HG03095 (cell line): ENCODE measurements around the gene PKIG.
"Not testable (repeated sequence)": the region's sequence is repeated elsewhere in the genome, so short reads cannot be mapped to it uniquely, and the experiment has no call there.

Experiments
- ATAC-seq: cut with Tn5 transposase; IDR thresholded peaks from one replicate; pipeline ENCODE4 v1.9.1; 2021; ENCODE audit warnings: moderate library complexity; ENCODE audit not compliant: unreplicated experiment

Gene PKIG

DNA sequence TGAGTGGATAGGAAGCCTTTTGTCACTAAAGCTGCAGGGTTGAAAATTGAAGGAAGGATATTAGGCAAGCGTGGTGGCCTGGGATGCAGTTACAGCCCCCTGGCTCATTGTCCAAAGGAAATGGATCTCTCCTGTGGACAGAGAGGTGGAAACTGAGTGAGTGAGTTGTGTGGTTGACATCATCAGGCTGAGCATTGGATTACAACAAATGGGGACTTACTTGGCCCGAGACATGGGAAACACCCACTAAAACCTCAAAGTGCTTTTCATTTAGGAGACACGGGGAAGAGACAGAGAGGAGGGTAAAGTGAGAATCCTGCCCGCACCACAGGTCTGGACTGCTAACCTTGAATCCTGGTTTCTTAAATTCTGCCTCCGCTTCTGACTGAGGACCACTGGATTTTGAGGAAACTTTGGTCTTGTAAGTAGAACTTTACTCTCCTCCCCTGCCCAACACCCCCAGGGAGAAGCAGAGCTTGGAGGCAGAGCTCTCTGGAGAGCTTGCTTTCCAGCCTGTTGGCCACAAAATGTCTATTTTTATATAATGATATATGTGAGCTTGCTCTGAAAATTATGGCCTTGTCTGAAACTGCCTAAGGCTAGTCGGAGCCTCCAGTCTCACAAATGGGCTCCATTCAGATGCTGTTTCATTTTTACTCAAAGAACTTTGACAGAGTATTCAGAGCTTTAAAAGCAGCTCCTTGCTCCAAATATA lies at the start of gene PKIG:
PKIG (plus strand) TSS at position 269 of the 715 bp plus-strand sequence. CDS start 31,978 bp downstream, outside the sequence.
- no peak for ATAC-seq

DNA sequence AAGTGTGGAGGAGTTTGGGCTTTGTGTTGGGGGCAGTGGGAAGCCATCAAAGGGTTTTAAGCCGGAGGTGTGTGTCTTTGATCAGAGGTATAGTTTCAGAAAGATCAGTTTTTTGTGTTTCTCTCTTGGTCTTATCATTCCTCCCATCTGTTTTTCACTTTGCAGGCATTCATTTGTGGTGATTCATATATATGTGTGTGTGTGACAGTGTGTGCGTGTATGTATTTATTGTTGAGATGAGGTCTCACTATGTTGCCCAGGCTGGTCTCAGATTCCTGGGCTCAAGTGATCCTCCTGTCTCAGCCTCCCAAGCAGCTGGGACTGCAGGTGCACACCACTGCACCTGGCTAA lies 49.4 kb upstream of the PKIG start:
- ATAC-seq: no peak

DNA sequence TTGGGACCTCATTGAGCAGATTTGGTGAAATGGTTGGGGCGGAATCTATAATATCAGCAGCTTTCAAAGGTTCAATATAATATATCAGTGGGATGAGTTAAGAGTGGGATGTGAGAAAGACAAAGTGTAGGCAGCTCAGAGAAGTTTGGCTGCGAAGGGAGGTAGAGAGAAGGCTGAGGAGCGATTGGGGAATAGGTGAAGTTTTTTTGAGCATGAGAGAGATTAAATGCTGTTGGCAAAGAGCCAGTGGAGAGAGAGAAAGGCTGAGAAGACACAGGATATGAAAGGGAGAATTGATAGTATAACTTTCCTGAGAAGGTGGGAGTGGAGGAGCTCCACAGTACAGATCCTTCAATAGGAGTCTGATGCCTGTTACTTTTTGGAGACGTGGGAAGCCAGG lies 48.5 kb upstream of the PKIG start:
- no peak for ATAC-seq

DNA sequence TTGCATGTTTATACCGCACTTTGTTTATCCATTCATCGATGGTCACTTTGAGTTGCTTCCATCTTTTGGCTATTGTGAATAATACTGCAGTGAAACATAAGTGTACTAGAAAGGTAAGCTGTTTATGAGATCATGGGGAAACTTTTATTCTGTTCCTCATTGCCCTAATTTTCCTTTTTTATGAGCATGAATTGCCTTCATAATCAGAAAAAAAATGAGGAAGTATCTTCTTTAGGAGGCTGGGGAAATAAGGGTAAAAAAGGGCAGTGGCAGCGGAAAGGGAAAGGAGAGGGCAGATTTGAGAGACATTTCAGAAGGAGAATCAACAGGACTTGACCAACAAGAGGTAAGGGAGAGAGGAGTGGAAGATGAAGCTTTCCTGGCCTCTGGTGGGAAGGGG lies 46.2 kb upstream of the PKIG start:
- no peak for ATAC-seq

DNA sequence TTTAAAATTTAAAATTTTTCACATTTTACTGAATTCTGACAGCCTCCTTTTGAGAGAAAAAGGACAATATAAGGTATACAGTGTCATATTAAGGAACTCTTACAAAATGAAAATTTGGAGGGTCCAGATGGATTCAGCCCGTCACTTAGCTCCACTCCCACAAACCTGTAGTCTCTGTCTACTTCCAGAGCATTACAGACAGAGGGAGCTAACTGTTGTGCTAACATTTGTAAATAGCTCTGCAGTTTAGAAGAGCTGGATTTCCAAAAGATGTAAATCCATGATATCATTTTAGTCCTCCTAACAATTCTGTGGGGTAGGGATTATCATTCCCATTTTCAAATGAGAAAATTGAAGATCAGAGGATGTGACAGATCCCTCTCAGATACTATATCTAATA lies 44.4 kb upstream of the PKIG start:
- ATAC-seq: no peak

DNA sequence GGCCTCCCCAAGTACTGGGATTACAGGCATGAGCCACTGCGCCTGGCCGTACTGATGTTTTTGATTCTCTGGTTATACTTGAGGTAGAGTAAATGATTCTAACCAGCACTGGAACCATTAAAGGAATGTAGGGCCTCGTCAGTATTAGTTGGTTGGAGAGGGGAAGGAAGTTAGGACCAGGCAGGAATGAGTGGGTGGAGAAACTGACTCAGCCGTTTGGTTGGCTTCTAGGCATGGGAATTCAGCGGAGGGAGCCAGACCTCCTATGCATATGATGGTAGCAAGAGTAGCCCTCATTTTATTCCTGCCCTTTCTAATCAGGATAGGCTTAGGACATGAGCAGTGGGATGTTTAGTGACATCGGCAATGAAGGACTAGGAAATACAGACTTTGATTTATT lies 41.5 kb upstream of the PKIG start:
- no peak for ATAC-seq

DNA sequence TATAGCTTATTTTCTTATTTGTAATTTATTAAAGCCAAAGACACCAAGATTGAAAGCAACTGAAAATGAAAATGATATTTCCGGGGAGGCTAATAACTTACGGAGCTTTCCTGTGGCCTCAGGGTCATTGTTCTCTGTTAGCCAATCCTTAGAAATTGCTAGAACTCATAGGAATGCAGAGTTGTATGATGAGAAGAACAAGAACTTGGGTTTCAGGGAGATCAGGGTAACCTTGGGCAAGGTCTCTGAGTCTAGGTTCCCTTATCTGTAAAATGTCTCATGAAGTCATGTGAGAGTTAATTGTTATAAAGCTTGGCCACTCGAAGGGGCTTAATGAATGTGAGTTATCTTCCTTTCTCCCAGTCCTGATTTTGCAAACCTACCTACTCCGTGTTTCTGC lies 40.4 kb upstream of the PKIG start:
- ATAC-seq: no peak

DNA sequence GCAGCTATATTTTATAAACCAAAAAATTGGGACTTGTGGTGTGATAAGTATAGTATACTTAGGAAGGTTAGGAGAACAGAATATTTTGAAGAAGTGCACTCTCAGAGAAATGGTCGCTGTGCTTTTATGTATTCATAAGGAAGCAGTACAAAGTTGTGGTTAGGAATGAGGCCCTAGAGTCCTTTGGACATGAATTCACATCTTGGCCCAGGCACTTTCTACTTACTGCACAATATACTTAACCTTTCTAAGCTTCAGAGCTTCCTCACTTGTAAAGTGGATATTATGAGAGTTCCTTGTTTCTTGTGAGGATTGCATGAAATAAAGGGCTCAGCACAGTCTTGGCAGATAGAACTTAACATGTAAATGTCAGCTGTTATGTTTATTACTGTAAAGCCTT lies 39.5 kb upstream of the PKIG start:
- no peak for ATAC-seq

DNA sequence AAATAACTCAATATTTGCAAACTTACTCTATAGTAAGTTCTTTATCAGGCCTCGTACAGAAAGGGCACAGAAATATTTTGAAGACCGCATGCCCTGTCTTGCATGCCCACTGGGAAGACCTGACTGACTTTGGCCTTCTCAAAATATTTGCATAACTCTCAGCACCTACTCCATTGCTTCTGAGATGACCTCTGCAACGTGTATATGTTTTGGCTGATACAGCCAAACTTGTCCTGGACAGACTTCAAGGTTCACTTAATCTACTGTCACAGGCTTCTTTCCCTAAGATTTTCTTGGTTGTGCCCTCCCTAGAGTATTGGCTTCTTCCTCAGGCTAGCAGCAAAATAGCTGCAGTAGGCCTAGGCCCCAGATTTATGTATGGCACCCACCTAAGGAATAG lies 39.0 kb upstream of the PKIG start:
- ATAC-seq: no peak

DNA sequence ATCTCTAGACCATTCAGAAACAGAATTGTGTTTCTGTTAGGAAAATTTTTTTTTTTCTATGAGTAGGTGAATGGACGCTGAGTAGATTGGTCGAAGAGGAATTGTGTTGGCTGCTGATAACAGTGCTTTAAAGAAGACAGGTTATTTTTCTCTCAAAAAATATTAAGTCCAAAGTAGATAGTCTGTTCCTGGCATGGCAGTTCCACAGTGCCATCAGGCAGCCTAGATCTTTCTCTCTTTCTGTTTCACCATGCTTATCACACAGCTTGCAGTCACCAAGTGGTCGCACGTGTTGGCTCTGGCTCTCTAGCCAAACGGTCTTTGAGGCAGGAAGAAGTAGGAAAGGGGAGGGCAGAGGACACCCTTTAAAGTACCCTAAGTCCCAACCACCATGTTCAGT lies 38.1 kb upstream of the PKIG start:
- ATAC-seq: no peak

DNA sequence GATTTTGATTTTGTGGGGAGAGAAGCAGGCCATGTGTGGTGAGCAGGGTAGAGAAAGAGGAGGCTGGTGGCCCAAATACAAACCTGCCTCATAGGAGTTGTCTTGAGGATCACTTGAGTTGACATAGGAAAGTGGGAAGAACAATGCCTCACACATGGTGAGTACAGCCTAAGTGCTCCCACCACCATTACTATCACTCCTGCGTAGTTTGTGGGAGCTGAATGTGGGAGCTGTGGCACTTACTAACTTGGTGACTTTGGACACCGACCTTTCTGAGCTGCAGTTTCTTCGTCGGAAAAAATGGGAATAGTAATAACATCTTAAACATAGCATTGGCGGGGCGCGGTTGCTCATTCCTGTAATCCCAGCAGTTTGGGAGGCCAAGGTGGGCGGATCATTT lies 35.0 kb upstream of the PKIG start:
- no peak for ATAC-seq

DNA sequence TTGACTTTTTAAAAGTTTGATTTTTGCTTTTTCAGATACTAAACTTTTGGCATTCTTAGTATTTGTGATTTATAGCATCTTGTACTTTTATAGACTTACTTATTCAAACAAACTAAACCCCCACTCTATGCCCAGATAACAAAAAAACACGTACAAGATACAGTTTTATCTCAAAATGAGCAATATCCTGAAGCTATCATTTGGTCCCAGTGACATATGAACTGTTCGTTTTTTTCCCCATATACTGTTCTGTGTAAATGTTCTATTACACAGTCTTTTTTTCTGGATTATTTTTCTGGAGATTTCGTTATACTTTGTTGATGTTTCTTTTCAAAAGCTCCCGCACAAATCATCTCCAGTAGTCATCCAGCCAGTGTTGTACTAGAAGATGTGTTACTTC lies 33.3 kb upstream of the PKIG start:
- no peak for ATAC-seq

DNA sequence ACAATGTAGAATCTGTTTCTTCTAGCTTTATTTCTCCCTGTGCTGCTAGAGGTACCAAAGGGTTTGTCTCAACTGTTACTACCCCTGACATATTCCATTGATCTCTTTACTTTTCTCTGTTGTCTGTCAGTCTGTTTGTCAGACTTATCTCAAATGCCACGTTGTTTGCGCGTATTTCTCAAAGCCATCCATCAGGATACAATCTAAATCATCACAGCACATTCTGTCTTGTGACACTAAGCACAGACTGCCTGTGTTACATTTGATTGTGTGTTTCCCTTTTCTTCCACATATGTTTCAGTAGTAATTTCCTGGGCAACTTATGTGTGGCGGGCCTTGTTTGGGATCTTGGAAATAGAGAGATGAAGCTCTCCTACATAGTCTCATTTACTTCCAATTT lies 30.3 kb upstream of the PKIG start:
- no peak for ATAC-seq

DNA sequence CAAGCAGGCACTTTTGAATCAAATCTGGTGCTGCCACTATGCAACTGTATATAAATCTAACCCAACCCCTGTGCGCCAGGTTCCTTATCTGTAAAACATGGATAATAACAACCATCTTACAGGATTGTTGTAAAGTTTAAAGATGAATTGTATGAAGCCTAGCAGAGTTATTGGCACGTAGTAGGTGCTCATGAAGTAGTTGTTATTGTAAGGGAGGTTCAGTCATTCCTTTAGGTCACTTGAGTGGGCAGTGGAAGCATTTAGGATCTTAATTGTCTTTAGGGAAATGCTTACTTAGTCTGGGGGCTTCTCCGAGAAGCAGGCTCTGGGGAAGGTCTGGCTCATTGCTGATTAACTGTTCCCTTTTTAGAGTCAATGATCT lies 29.8 kb upstream of the PKIG start:
- ATAC-seq: no peak

DNA sequence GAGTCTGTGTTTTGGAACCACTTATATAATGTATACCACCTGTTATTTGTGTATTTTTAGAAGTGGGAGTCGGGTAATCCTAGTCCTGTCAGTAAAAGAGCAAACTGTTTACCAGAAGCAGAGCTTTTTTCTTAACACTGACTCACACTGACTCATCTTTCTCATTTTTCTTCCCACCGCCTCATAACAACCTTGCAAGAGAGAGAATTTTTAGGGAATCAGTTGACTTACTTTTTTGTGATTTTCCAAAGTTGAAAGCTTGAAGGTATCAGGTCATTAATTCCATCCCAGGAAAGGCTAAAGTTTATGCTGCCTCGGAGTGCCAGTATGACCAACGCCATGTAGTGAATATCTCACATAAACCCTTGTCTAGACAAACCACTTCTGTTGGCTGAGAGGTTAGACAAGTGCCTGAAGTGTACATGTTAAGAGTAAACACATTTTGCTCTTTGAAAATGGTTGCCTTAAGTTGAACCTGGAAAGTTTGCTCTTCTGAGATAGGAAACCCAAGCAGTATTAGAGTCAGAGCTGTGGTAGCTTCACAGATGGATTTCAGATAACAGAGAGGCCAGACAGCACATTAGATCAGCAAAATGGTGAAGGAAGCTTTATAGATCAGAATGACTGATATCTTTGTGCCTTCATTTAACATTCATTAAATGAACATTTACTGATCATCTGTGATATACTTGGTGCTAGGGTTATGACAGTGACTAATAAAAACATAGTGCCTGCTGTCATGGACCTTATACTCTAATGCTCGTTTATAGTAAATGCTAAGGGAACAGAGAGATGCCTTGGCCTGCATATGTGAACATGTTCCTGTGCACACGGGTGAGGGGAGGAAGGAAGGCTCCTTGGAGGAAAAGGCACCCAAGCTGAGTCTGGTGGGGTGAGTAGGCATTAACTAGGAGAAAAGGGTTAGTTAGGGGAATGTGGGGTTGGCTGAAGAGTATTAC lies 29.1 kb upstream of the PKIG start:
- ATAC-seq: no peak

DNA sequence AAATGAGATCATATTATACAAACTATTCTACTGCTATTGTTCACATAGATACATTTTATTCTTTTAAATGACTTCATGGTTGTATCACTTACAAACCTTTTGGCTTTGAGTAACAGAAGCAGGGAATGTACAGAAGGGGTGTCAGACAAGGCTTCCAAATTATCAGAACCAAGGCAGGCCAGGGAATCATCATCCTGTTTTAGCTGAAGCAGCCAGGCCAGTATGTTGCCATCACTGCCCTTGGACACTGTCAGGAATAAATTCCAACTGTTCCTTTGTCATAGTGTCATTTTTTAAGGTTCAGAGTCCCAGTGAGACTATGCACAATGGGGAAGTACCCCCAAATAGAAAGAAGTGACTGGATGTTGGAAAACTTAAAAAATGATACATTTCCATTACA lies 23.1 kb upstream of the PKIG start:
- no peak for ATAC-seq

DNA sequence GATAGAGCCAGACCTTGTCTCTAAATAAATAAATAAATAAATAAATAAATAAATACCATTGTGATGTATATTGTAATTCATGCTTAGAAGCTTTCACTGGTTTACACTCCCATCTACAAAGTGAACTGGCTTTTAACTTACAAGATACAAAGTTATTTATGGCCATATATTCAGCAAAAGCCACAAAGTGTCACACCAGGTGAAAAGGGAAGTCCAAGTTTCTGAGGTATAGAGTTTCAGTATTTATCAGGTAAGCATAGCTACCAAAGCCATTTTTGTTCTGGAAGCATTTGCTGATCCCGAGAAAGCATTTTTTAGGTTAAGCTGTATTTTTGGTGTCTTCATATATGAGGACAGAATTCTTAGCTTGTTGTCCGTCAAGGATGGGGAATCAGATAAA lies 22.1 kb upstream of the PKIG start:
- no peak for ATAC-seq

DNA sequence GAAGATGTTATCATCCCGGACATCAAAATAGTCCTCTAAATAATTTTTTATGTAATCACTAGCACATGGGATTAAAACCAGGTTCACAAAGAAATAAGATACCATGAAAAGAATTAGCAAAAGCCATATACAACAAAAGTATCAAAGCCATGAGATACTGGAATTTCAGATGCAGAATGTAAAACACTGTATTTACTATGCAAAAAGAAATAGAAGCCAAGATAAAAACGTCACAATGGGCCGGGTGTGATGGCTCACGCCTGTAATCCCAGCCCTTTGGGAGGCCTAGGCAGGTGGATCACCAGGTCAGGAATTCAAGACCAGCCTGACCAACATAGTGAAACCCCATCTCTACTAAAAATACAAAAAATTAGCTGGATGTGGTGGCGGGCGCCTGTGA lies 21.6 kb upstream of the PKIG start:
- ATAC-seq: not testable (repeated sequence)

DNA sequence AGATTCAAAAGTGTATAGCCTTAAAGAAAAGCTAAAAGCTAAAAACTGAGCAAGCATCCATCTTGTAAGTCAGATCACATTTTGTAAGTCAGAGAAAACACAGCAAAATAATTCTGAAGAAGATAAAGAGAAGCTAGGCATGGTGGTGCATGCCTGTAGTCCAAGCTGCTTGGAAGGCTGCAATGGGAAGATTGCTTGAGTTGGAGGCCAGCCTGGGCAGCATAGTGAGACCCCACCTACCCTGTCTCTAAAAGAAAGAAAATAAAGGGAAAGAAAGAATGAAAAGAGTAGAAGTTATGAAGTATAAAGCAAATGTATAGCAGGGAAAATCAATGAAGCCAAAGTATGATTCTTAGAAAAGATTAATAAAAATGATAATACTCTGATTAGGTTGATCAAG lies 20.5 kb upstream of the PKIG start:
- no peak for ATAC-seq

DNA sequence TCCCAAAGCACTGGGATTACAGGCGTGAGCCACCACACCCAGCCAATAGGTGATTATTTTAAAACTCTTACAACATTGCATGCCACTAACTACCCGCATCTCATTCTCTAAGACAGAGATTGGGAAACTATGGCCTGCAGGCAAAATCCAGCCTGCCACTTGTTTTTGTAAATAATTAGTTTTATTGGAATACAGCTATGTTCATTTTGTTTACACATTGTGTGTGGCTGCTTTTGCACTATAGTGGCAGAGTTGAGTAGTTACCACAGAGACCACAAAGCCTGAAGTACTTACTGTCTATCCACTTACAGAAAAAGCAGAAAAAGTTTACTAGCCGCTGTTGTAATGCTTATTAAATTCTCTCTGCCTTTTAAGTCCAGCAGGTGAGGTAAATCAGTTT lies 16.4 kb upstream of the PKIG start:
- no peak for ATAC-seq

DNA sequence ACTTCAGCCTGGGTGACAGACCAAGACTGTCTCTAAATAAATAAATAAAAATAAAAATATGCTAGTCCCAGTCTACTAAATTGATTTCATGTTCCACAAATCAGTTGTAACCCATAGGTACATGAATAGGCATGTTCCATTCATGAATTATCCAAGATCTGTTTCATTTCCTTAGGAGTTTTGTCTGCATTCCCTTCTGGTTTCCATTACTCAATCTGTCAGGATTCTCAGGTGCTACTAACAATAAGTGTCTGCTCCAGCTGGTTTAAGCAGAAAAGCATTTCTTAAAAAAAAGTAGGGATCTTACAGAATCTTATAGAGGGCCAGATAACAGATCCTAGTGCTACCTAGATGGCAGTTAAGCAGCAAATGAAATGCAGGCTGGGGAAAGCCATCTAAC lies 15.6 kb upstream of the PKIG start:
- ATAC-seq: no peak

DNA sequence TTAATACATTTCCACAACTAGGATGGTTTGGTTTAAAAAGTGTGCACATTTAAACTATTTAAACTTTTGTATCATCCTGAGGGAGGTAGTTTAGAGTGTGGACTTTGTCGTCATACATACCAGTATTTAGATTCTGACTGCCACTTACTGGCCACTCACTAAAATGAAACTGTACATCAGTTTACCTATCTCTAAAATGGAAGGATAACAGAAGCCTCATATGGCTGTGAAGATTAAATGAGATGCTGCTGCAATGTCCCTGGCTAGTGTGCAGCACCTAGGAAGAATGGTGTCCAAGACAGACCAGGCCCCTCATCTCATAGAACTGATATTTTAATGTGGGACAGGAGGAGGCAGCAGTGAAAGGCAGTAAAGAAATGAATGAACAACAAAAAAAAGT lies 12.0 kb upstream of the PKIG start:
- ATAC-seq: no peak
